Lower leg skin (tissue), 3 donors: ENCODE measurements around the gene NOTCH2.

Source experiments
- CTCF ChIP-seq, 3 donors: fragments of 450-650 bp; IDR thresholded peaks; one replicate each; pipeline ENCODE4 v1.5.1; 2016; ENCODE audit warnings: antibody characterized with exemption in 3 of 3, mild to moderate bottlenecking in 3 of 3, moderate library complexity in 2 of 3
- POLR2A ChIP-seq, 2 donors: fragments of 450-650 bp; IDR thresholded peaks; one replicate each; pipeline ENCODE4 v1.6.1; 2016 to 2017; ENCODE audit warnings: antibody characterized with exemption in 2 of 2, mild to moderate bottlenecking in 1 of 2, moderate library complexity in 1 of 2

GRCh38 chr1:119926553-119926952 is 142.9 kb downstream of the NOTCH2 start:
- TF ChIP-seq CTCF (IDR thresholded peaks at IDR 0.05) (no peak), POLR2A (IDR thresholded peaks at IDR 0.05) (no peak)
